ENCODE results near the gene ZFP36L1. TPM values are rescaled to one million over a fixed set of nuclear protein-coding genes. Genes with fewer than 3 reads are reported as not detected.

The ZFP36L1 gene
- total and polyA plus RNA-seq, 2 of the 13 experiments (the other 11 are each of a cell fraction or from before 2014, with no cell fraction given) = 7.4 to 10.2 TPM

GRCh38 chr14:68780358-68781160, 12.3 kb downstream of the ZFP36L1 start (continued):
- TF ChIP-seq HNF1A (IDR thresholded peaks at IDR 0.05; ENCODE audit: low read depth) (peak; percentile 9; the same call in 1 of the 2 replicates), HNF1A (CRISPR knock-in tag; IDR thresholded peaks at IDR 0.05; ENCODE audit: borderline replicate concordance) (no peak), ZNF362 (CRISPR knock-in tag; IDR thresholded peaks at IDR 0.05; ENCODE audit: borderline replicate concordance) (no peak), SKI (IDR thresholded peaks at IDR 0.05; ENCODE audit: partially characterized antibody) (no peak), ZFP36 (IDR thresholded peaks at IDR 0.05; ENCODE audit: borderline replicate concordance, low read depth, low read length, partially characterized antibody) (no peak), XRCC5 (optimal IDR thresholded peaks at IDR 0.05; ENCODE audit: low read length) (peak; percentile 2), ELF3 (CRISPR knock-in tag; IDR thresholded peaks at IDR 0.05) (peak; percentile 11; the same call in 1 of the 2 replicates), DPF2 (CRISPR knock-in tag; IDR thresholded peaks at IDR 0.05; ENCODE audit: borderline replicate concordance, low read depth) (no peak), ZEB1 (IDR thresholded peaks at IDR 0.05; ENCODE audit: insufficient replicate concordance, low read depth) (no peak), IRF2 (CRISPR knock-in tag; IDR thresholded peaks at IDR 0.05) (no peak), RELA (CRISPR knock-in tag; IDR thresholded peaks at IDR 0.05) (0 out of 2 replicates have a peak, but pooled peaks have one; percentile 4), ZNF816 (CRISPR knock-in tag; IDR thresholded peaks at IDR 0.05; ENCODE audit: borderline replicate concordance) (no peak), ZNF292 (CRISPR knock-in tag; IDR thresholded peaks at IDR 0.05; ENCODE audit: borderline replicate concordance, low read depth) (peak; percentile 24; the same call in 1 of the 2 replicates), REPIN1 (CRISPR knock-in tag; IDR thresholded peaks at IDR 0.05; ENCODE audit: borderline replicate concordance, low read depth) (0 out of 2 replicates have a peak, but pooled peaks have one; percentile 15), MEIS2 (CRISPR knock-in tag; IDR thresholded peaks at IDR 0.05) (peak; percentile 50; the same call in 1 of the 2 replicates), SNAPC2 (CRISPR knock-in tag; IDR thresholded peaks at IDR 0.05) (no peak), ZNF512B (CRISPR knock-in tag; IDR thresholded peaks at IDR 0.05; ENCODE audit: borderline replicate concordance) (no peak), ZNF431 (CRISPR knock-in tag; IDR thresholded peaks at IDR 0.05; ENCODE audit: borderline replicate concordance, low read depth) (no peak), BRCA1 (CRISPR knock-in tag; IDR thresholded peaks at IDR 0.05) (0 out of 2 replicates have a peak, but pooled peaks have one; percentile 32)

All from HepG2 (cell line).